Subcutaneous adipose tissue (tissue), 4 donors: ENCODE data around the gene PINK1. TPM values are rescaled to one million over a fixed set of nuclear protein-coding genes. Genes with fewer than 3 reads are reported as not detected.

ENCODE experiments used
- total RNA-seq, 4 donors: library from RNA; depleted of rRNA; stranded (reverse); fragments of >200 nt; gene quantifications; one replicate each; pipeline ENCODE4 v1.1.0, GENCODE V29; 2016
- TF ChIP-seq, protein P1 (sequence below): fragments of 450-650 bp; IDR thresholded peaks from one replicate; pipeline ENCODE4 v1.5.1; 2016; ENCODE audit warnings: low read depth, mild to moderate bottlenecking, control low read depth, antibody characterized with exemption, moderate library complexity

Gene PINK1
- total RNA-seq, 4 donors from 2014 or later, result 73.7 to 169 (median 129) TPM

DNA sequence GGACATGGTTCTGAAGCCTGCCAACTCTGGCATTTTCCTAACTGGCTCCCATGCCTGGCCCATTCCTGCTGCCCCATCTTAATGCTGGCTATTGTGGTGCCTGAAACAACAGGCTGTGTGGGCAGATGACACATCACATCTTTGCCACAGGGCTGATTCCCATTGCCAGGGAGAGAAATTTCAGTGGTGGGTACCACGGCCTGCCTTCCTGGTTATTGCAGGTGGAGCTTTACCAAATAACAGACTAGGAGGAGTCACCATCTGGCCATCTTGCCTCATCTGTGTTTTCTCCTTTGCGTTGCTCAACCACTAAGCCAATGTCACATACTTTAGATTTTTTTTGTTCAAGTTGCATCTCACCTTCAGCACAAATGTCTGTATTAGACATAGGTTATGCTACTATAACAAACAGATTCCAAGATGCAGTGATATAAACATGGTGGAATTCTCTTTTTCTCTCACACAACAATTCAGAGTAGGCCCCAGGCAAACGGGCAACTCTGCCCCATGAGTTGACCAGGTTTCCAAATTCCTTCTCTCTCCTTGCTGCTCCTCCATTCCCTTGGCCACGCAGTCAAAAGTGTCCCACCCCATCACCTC is 30.3 kb upstream of the PINK1 start:
- TF ChIP-seq, protein P1, sequence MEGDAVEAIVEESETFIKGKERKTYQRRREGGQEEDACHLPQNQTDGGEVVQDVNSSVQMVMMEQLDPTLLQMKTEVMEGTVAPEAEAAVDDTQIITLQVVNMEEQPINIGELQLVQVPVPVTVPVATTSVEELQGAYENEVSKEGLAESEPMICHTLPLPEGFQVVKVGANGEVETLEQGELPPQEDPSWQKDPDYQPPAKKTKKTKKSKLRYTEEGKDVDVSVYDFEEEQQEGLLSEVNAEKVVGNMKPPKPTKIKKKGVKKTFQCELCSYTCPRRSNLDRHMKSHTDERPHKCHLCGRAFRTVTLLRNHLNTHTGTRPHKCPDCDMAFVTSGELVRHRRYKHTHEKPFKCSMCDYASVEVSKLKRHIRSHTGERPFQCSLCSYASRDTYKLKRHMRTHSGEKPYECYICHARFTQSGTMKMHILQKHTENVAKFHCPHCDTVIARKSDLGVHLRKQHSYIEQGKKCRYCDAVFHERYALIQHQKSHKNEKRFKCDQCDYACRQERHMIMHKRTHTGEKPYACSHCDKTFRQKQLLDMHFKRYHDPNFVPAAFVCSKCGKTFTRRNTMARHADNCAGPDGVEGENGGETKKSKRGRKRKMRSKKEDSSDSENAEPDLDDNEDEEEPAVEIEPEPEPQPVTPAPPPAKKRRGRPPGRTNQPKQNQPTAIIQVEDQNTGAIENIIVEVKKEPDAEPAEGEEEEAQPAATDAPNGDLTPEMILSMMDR, result no peak

DNA sequence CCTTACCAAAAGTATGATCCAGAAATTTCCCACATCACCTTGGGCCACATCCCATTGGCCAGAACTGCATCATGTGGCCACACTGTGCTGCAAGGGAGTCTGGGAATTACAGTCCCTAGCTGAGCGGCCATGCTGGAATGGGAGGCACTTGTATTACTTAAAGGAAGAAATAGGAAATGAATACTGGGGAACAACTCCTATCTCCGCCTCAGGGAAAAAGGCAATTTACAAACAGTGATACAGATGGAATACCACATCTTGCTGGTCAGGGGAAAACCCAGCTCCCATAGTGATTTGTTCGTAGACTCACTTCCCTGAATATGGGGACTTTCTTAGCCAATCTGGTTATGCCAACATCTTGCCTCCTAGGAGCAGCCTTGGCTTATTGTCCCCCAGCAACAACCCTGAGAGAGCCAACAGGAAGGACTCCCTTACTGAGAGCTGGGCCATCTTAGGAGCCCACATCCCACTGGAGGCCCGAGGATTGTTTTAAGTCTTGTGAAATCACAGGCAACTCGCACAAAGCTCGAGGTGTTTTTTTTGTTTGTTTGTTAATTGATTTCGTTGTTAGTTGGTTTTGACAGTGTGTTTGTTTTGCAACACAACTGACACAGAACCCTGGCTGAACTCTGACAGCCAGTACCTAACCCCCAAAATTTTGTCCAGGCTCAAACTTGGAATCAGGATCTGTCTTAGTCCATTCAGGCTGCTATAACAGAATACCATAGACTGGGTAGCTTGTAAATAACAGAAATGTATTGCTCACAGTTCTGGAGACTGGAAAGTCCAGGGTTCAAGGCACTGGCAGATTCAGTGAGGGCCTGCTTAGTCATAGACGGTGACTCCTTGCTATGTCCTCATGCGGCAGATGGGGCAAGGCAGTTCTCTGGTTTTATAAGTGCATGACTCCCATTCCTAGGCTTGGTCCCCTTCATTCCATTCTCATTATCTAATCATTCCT is 29.5 kb upstream of the PINK1 start:
- TF ChIP-seq, protein P1, result no peak

DNA sequence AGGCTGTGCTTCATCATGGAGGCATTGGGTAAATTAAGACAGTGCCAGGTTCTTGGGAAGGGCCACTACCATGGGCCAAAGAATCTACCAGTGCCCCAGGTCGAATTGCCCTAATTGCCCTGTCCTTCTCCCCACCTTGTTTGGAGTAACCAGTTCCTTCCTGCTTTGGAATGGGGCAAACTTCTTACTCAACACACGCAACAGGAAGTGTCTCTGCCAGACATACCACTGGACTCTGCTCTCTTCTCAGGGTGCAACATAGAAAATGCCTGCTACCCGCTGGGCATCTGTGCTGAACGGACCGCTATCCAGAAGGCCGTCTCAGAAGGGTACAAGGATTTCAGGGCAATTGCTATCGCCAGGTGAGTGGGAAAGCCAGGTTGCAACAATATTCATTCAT is 28.6 kb upstream of the PINK1 start:
- TF ChIP-seq, protein P1, result no peak

DNA sequence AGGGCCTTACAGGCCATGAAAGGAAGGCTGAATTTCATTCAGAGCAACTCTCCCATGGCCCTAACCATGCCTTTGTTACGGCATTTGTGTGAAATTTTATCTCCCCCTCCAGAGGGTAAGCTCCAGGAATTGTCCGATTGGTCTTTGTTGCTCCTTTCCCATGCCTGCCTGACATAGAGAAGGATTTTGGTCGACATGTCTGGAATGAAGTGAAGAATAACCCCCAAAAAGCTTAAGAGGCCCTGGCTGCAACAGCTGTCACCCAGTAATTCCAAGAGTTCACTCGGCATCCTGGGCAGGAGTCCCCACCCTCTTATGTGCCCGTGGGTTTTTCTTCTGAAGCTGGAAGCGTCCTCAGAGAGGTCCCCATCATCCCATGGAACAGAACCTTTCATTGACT is 23.7 kb upstream of the PINK1 start:
- TF ChIP-seq, protein P1, result no peak

DNA sequence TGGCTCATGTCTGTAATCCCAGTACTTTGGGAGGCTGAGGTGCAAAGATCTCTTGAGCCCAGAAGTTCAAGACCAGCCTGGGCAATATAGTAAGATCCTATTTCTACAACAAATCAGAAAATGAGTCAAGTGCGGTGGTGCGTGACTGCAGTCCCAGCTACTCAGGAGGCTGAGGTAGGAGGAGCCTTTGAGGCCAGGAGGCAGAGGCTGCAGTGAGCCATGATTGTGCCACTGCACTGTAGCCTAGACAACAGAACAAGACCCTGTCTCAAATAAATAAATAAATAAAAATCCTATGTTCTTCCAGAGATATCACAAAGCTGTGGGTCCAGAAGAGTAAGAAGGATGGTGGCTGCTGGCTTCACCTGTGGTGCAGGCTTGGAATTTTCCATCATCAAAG is 22.3 kb upstream of the PINK1 start:
- TF ChIP-seq, protein P1, result no peak

DNA sequence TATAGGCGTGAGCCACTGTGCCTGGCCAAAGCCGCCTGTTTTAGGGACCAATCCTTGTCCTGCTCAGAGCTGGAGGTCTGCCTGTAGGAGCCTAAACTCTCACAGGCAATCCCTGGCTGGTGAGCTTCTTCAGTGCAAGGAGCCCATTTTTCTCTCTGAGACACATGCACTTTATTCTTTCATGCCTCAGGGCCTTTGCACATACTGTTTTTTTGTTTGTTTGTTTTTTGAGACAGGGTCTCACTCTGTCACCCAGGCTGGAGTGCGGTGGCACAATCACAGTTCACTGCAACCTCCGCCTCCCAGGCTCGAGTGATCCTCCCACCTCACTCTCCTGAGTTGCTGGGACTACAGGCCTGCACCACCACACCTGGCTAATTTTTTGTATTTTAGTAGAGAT is 21.6 kb upstream of the PINK1 start:
- TF ChIP-seq, protein P1, result no peak

DNA sequence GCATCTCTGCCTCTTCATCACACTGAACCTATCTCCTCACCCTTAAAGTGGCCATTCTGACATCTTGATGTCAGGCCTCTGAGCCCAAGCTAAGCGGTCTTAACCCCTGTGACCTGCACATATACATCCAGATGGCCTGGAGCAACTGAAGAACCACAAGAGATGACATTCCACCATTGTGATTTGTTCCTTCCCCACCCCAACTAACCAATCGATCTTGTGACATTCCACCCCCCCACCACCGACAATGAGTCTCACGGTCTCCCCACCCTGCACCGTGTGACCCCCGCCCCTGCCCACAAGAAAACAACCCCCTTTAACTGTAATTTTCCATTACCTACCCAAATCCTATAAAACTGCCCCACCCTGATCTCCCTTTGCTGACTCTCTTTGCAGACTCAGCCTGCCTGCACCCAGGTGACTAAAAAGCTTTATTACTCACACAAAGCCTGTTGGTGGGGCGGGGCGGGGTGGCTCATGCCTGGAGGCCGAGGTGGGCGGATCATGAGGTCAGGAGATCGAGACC is 21.0 kb upstream of the PINK1 start:
- TF ChIP-seq, protein P1, result no peak
